HG02981 (cell line): ENCODE results near the gene ERC2.

ENCODE experiments used
- ATAC-seq: cut with Tn5 transposase; IDR thresholded peaks from one replicate; pipeline ENCODE4 v1.9.1; 2021; ENCODE audit warnings: mild to moderate bottlenecking, moderate library complexity; ENCODE audit not compliant: unreplicated experiment

Gene ERC2

DNA sequence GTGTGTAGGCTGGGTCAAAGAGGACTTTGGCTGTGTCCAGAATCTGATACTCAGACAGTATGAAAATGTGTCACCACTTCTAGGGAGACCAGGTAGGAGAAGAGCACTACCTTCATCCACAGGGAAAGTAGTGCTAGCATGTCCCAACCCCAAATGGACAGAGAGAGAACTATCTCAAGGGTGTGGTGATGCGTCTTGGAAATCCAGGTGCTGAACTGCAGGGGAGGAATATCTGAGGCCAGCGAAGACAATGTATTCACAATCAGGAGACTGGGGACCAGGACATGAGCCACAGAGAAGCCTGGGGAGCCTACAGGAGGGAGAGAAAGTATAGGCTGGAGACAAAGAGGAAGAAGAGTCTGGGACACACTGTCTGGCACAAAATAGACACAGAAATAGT, 829.1 kb downstream of the ERC2 start:
- ATAC-seq, result no peak

GRCh38 chr3:55637906-55638638, 830.2 kb downstream of the ERC2 start:
- no peak for ATAC-seq

GRCh38 chr3:55636300-55637195, 831.7 kb downstream of the ERC2 start:
- ATAC-seq, result no peak

GRCh38 chr3:55634345-55634744, 833.9 kb downstream of the ERC2 start:
- no peak for ATAC-seq

DNA sequence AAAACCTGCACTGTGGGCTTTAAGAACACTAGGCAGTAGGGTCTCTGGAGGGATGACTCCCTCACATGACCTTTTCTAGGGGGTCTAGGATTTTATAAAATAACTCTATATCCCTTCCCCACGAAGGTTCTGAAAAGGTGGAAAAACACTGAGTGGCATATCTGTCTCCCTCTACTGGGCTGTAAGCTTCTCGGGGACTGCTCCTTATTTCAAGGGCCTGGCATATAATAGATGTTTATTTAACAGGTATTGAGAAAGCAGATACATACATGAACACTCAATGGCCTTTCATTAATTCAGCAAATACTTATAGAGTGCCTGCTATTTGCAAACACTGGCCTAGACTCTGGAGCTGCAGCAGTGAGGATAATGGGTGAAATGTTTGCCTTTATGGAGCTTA, 834.9 kb downstream of the ERC2 start:
- no peak for ATAC-seq

DNA sequence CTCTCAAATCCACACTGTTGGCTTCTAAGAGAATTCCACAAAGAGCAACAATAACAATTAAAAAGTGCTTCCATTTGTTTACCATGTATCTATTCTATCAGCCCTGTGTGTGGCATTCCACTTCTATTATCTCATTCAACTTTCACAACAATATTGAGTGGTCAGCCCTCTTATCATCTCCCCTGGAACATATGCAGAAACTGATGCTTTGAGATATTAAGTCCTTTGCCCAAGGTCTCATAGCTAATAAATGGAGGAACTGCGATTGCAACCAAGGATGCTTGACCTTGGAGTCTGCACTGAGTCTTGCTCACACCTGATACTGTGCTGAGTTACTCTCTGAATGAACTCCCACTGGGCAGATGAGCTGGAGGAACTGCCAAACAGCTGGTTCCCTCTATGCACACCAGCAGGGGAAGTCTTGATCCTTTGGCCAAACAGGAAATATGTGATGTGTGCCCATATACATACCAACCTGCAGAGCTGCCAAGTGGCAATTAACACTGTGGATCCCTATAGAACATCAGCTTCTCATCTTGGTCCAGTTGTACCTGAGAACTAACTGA, 836.4 kb downstream of the ERC2 start:
- no peak for ATAC-seq

- no peak for ATAC-seq
Observed at GRCh38 chr3:55630921-55631299, 837.4 kb downstream of the ERC2 start.

- no peak for ATAC-seq
Observed at GRCh38 chr3:55630280-55630920, 837.9 kb downstream of the ERC2 start.

DNA sequence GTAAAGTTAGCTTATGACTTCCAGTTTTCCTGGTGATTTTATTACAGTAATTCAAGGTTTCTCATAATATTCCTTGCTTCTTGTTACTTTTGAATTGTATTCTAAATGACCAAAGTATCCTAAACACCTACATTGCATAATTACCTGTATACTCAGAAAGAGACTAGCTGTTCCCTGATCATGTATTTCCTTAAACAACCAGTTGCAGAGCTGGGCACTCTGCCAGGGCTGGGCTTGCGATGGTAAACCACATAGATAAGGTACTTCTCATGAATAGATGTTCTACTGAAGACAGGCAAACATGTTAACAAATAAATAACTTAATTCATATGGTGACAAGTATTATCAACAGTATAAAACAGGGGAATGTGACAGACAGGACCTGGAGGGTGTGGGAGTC, 838.8 kb downstream of the ERC2 start:
- ATAC-seq, result no peak

DNA sequence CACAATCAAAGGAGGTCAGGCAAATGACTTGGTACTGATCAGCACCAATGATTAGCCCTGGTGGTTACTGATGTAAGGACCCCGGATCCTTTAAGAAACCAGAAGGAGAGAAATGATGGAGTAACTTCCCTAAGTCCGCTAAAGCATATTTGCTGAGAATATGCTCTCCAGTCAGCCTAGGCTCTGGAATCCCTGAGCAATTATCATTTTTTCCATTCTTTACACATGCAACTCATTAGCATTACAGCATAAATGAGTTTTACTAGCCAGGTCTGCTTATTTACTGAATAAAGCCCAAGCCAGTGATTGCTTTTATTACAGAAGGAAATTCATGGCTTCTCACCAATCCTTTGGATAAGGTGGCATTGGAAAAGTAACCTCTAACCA, 842.0 kb downstream of the ERC2 start:
- ATAC-seq, result no peak

- no peak for ATAC-seq
Observed at GRCh38 chr3:55624238-55624637, 844.0 kb downstream of the ERC2 start.

DNA sequence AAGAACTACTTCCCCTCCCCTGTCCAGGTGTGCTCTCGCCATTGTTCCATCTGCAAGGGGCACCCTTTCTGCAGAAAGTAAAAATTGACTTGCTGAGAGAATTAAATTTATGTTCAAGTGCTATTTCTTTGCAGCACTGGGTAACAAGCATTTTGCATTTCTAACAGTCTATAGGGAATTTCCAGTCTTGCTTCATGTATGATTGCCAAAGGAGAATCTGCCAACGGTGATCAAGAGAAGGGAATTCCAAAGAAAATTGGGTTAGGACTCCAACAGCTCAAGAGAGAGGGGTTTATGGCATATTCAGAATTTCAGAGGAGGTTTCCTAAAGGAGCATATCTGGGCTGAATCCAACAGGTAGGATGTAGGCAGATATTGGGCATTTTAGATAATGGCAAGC, 844.5 kb downstream of the ERC2 start:
- no peak for ATAC-seq

DNA sequence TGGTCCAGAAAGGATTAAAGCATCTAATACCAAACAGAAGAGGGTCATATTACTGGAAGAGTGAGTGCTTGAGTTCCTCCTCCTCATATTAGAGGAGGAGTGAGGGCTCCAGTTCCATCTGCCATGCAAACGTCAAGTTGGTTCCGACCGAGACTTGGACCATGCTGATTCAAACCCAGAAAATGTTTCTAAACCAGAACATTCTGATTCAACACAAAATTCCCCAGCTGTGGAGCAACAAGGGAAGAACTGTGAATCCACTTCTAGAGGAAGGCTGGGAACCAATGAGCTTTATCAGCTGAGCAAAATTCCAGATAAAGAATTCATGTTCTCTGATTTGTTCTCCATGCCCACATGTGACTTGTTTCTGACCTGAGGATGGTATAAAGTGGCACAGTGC, 845.5 kb downstream of the ERC2 start:
- no peak for ATAC-seq

DNA sequence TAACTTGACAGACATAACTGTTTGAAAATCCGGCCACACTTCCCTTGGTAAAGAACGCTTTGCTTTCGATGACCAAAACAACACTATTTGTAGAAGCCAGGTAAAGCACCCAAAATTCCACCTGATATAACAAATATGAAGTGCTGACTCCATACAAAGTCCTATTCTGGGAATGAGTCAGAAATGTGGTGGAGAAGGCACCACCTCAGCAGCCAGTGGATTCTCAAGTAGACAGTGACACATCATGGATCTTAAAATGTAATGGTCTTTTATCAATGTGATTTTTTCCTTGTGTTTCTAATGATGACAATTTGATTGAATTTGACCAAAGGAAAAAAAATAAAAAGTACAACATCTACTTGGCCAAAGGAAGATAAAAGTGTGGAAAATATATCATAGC, 846.2 kb downstream of the ERC2 start:
- no peak for ATAC-seq

- no peak for ATAC-seq
Observed at GRCh38 chr3:55621648-55622047, 846.6 kb downstream of the ERC2 start.

DNA sequence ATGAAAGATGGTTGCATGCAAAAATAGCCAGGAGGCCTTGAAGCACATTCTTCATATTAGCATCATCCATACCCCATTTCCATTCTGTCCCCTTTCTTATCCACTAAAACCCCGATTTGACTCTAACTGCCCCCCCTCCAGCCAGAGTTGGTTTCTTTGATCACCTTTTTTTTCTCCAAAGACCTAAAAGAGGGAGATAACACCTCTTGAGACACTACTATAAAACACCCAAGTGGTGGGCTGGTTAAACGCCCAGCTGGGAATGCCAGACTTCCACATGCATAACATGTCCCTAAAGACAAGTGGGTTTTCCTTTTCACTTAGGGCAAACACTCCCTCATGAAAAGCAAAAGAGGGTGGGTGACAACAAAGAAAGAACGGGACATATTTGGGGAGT, 847.2 kb downstream of the ERC2 start:
- no peak for ATAC-seq

GRCh38 chr3:55620351-55621025, 847.8 kb downstream of the ERC2 start:
- no peak for ATAC-seq

DNA sequence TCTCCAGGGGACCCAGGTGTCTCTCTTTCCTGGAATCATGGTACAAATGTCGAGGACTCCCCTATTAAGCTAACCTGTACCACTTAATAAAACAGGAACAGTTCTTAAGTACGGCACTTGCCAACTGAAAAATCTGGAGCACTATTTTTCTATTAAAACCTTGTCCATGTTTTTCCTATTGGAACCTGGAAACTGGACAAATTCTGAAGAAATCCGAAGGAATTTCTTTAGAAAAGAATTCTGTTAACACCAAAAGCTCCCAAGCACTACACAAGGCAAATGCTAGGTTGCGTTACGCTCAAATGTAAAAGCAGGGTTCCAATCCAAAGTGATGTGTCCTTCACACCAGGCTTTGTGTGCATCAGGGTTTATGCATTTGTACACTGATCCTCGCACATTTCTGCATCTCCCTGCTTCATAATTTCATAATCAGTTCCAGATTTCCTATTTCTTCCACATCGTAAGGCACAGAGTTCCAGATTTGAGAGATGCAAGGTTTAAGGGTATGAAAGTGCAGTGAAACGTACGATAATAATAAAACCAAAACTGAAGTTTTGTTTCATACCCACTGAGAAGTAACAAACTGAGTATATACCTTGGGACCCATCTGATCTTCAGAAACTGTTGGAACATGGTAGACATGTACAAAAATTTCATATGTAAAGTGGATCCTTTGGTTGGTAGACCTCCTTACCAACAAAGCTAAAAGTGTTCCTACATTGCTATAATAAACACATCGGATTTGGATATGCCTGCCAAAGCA, 849.0 kb downstream of the ERC2 start:
- no peak for ATAC-seq

- ATAC-seq, result no peak
Observed at GRCh38 chr3:55617385-55617784, 850.9 kb downstream of the ERC2 start.

GRCh38 chr3:55616803-55617202, 851.5 kb downstream of the ERC2 start:
- no peak for ATAC-seq
